ENCODE measurements around the gene SLCO1A2.

- TF ChIP-seq CTCF (conservative IDR thresholded peaks at IDR 0.05) = no peak
- TF ChIP-seq EZH2 (IDR thresholded peaks at IDR 0.05; ENCODE audit: low read depth) = no peak
Observed at GRCh38 chr12:21353487-21353886, 18.8 kb upstream of the SLCO1A2 start.
